ENCODE data around the gene FEZ2. TPM values are rescaled to one million over a fixed set of nuclear protein-coding genes. Genes with fewer than 3 reads are reported as not detected.

Gene FEZ2
- total and polyA plus RNA-seq, 2 of the 8 experiments (the other 6 are each of a cell fraction or from before 2014, with no cell fraction given) = 7.5 to 16.4 TPM

- Histone ChIP-seq H3K27me3 (replicated peaks in 1 of 4; ENCODE audit: control insufficient read depth in 3 of 4, extremely low read depth in 1 of 4, insufficient read depth in 3 of 4, low read length in 3 of 4) (no peaks in the 10 kb centered on the region), H4K5ac (ENCODE audit: insufficient read length, low read depth, low read length) (no peak overlapping the region), H3K79me2 (ENCODE audit: control insufficient read depth in 1 of 2, insufficient read depth in 2 of 2, low read length in 2 of 2) (no peaks in the 10 kb centered on the region), H3K27ac (ENCODE audit: low read depth, low read length) (no peak overlapping the region), H3K14ac (ENCODE audit: insufficient read length) (no peak overlapping the region), H3K56ac (replicated peaks; ENCODE audit: insufficient read length, low read depth, low read length) (no peak overlapping the region), H3K79me1 (ENCODE audit: low read depth, low read length) (no peaks in the 10 kb centered on the region; the same call in 1 of the 2 replicates), H3K18ac (ENCODE audit: extremely low read depth, low read length) (no peak overlapping the region), H3K23ac (ENCODE audit: insufficient read length) (no peak overlapping the region), H3K36me3 (ENCODE audit: control insufficient read depth in 2 of 4, insufficient read depth in 4 of 4, low read length in 3 of 4) (peaks cover 2 to 49% (median 29%) of the 10 kb centered on the region in 4 experiments; a peak in 7 of 8 replicates), H2BK12ac (ENCODE audit: low read depth, low read length) (no peak overlapping the region), H4K8ac (ENCODE audit: extremely low read depth, insufficient read depth, low read length) (no peak overlapping the region), H3K4me2 (ENCODE audit: insufficient read depth in 1 of 2, low read depth in 2 of 2, low read length in 2 of 2) (no peak overlapping the region), H4K91ac (replicated peaks; ENCODE audit: insufficient read length, low read length) (no peak overlapping the region), H3K9me3 (ENCODE audit: insufficient read depth in 2 of 2, low read depth in 1 of 2, low read length in 1 of 2) (no peaks in the 10 kb centered on the region), H2BK15ac (ENCODE audit: low read length) (no peak overlapping the region), H3K4me3 (ENCODE audit: extremely low read depth in 1 of 4, insufficient read depth in 2 of 4, low read depth in 3 of 4, low read length in 4 of 4) (no peak overlapping the region), H3K4me1 (replicated peaks in 1 of 4; ENCODE audit: control insufficient read depth in 3 of 4, insufficient read depth in 4 of 4, low read length in 3 of 4) (no peaks in the 10 kb centered on the region), H2BK5ac (ENCODE audit: low read depth, low read length) (no peak overlapping the region), H2BK120ac (replicated peaks; ENCODE audit: low read depth, low read length) (no peak overlapping the region), H2AFZ (ENCODE audit: low read length) (no peak overlapping the region), H2BK20ac (ENCODE audit: low read length) (no peak overlapping the region), H2AK5ac (ENCODE audit: low read depth, low read length) (no peak overlapping the region), H3K4ac (replicated peaks; ENCODE audit: insufficient read length, low read depth, low read length) (no peak overlapping the region), H3K23me2 (ENCODE audit: low read depth, low read length) (no peaks in the 10 kb centered on the region), H3K9ac (replicated peaks in 1 of 4; ENCODE audit: extremely low read depth in 1 of 4, low read depth in 3 of 4, low read length in 3 of 4) (no peak overlapping the region), H4K20me1 (replicated peaks in 1 of 2; ENCODE audit: control insufficient read depth in 1 of 2, insufficient read depth in 2 of 2, low read length in 2 of 2) (no peaks in the 10 kb centered on the region)
- WGBS, 2 experiments (ENCODE audit: extremely low coverage in 1 of 2, insufficient coverage in 1 of 2, insufficient read length in 1 of 2, insufficient replicate concordance in 2 of 2, low coverage in 1 of 2, low lambda C conversion rate in 2 of 2, missing lambda C conversion rate in 1 of 2) = 90% methylated on average over 6 of the region's 6 CpGs; no CpG with 5 or more reads in 1 of the 2 experiments
- FAIRE-seq (no peak), DNase-seq (ENCODE audit: low read depth in 1 of 2, low spot score in 2 of 2) (no peak)
- CTCF ChIA-PET (ENCODE audit: partially characterized antibody) = interaction anchor here (0.6 to 3.7 kb wide), 13 partner anchors 8 to 192 kb away, joined by 3 to 17 read pairs (median 8); no protein-coding TSS in a partner anchor
- TF ChIP-seq, protein P1, sequence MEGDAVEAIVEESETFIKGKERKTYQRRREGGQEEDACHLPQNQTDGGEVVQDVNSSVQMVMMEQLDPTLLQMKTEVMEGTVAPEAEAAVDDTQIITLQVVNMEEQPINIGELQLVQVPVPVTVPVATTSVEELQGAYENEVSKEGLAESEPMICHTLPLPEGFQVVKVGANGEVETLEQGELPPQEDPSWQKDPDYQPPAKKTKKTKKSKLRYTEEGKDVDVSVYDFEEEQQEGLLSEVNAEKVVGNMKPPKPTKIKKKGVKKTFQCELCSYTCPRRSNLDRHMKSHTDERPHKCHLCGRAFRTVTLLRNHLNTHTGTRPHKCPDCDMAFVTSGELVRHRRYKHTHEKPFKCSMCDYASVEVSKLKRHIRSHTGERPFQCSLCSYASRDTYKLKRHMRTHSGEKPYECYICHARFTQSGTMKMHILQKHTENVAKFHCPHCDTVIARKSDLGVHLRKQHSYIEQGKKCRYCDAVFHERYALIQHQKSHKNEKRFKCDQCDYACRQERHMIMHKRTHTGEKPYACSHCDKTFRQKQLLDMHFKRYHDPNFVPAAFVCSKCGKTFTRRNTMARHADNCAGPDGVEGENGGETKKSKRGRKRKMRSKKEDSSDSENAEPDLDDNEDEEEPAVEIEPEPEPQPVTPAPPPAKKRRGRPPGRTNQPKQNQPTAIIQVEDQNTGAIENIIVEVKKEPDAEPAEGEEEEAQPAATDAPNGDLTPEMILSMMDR (IDR thresholded peaks at IDR 0.05; ENCODE audit: control extremely low read depth in 1 of 3, insufficient read depth in 1 of 3, low read depth in 1 of 3, low read length in 3 of 3) = peak in 1 of 3 experiments; percentile 33; a peak in 2 of 4 replicates
- TF ChIP-seq BRCA1 (IDR thresholded peaks at IDR 0.05; ENCODE audit: low read depth, low read length) (no peak), ZNF274 (IDR thresholded peaks at IDR 0.05; ENCODE audit: borderline replicate concordance, extremely low read depth, low read length) (no peak), RAD21 (IDR thresholded peaks at IDR 0.05 in 1 of 2, conservative IDR thresholded peaks at IDR 0.05 in 1 of 2; ENCODE audit: low read depth in 2 of 2, low read length in 2 of 2) (peak; percentile 23 to 38; a peak in 2 of 4 replicates)
- POLR2A ChIA-PET (ENCODE audit: partially characterized antibody) = interaction anchor here (2.2 kb wide), 1 partner anchor 189 kb away, joined by 6 read pairs; the partner anchor contains the start of gene CRIM1
Observed at GRCh38 chr2:36544638-36545338, 53.2 kb downstream of the FEZ2 start.
